HG03342 (cell line): ENCODE results near the gene OR3A1.
"Not testable (repeated sequence)": the region's sequence is repeated elsewhere in the genome, so short reads cannot be mapped to it uniquely, and the experiment has no call there.

Source experiments
- ATAC-seq: cut with Tn5 transposase; IDR thresholded peaks from one replicate; pipeline ENCODE4 v1.9.1; 2021; ENCODE audit warnings: mild to moderate bottlenecking, moderate library complexity; ENCODE audit not compliant: unreplicated experiment

Gene OR3A1, protein sequence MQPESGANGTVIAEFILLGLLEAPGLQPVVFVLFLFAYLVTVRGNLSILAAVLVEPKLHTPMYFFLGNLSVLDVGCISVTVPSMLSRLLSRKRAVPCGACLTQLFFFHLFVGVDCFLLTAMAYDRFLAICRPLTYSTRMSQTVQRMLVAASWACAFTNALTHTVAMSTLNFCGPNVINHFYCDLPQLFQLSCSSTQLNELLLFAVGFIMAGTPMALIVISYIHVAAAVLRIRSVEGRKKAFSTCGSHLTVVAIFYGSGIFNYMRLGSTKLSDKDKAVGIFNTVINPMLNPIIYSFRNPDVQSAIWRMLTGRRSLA

GRCh38 chr17:3298260-3298659 is at the start of gene OR3A1:
TSS of gene OR3A1 (minus strand) at chr17:3298360. CDS start at chr17:3292582, 5,778 bp downstream.
- ATAC-seq = no peak

- not testable (repeated sequence) for ATAC-seq
These were observed 44.6 kb upstream of the OR3A1 start for GRCh38 chr17:3342782-3343181.

- ATAC-seq = no peak
These were observed 37.7 kb upstream of the OR3A1 start for GRCh38 chr17:3335876-3336275.

GRCh38 chr17:3318336-3318735 is 20.2 kb upstream of the OR3A1 start:
- ATAC-seq = no peak

DNA sequence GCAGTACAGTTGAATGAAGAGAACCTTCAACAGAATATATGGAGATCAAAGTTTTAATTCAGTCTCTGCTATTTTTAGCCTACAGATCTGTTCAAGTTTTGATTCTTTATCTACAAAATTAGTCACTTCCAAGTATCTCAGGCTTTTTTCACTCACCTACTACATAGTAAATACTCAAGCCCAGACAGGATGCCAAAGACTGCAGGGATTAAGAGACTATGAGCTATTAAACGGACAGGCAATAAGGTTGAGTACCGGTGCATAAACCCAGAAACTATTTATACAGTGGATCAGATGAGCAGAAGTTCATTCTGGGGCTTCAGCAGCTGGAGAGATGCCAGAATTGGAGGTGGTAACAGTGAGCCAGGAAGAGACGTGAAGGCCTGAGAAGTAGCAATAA is 18.7 kb upstream of the OR3A1 start:
- no peak for ATAC-seq

GRCh38 chr17:3308603-3309002 is 10.4 kb upstream of the OR3A1 start:
- no peak for ATAC-seq

DNA sequence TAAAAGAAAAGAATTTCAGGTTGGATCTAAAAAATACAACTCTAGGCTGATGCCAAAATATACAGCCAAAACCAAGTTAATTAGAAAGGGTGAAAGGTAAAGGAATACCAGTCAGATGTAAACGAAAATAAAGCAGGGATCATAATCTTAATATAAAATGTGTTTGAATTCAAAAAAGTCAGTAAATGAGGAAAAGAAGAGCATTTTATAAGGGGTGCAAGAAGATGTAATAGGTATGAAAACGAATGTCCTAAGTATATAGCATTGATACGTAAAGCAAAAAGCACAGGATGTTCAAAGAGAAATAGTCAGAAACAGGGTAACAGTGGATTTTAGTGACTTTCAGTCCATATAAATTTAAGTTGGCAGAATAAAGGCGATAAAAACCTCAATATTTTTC is 2.5 kb downstream of the OR3A1 start:
- ATAC-seq = no peak

- ATAC-seq = not testable (repeated sequence)
These were observed 4.6 kb downstream of the OR3A1 start for GRCh38 chr17:3293548-3293947.

GRCh38 chr17:3282901-3283300 is 15.3 kb downstream of the OR3A1 start:
- ATAC-seq = no peak

DNA sequence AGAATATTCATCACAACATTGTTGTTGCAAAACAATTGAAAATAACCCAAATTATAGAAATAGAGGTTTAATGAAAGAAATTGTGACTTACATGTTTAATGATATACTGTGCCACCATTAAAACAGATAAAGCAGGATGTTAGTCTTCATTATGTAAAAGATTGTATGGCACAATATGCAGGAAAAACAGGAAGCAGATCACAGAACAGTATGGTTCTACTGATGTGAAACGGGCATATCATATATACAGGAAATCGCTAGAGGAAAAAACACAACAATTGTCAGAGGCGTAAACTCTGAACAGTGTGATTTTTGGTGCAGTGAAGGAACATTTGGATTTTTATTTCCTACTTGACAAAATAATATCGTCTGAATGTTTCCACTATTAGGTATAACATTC is 22.0 kb downstream of the OR3A1 start:
- ATAC-seq = no peak

- ATAC-seq = no peak
These were observed 26.9 kb downstream of the OR3A1 start for GRCh38 chr17:3271072-3271848.

DNA sequence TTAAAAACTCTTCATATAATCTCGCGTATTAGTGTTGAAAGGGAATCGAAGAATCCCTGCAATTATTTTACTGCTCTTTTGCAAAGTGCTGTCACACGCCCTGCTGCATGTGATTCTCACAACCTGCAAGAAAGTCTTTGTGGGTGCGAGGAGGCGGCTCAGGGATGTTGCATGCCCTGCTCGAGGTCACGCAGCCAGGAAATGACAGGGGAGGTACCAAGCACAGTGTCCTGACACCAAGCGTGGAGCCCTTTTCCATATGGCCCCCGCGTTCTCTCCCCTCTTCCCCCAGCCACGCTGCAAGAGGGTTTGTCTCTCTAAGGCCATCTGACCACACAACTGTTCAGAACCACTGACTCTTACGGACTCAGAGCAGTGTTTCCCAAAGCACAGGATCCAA is 37.6 kb downstream of the OR3A1 start:
- no peak for ATAC-seq

DNA sequence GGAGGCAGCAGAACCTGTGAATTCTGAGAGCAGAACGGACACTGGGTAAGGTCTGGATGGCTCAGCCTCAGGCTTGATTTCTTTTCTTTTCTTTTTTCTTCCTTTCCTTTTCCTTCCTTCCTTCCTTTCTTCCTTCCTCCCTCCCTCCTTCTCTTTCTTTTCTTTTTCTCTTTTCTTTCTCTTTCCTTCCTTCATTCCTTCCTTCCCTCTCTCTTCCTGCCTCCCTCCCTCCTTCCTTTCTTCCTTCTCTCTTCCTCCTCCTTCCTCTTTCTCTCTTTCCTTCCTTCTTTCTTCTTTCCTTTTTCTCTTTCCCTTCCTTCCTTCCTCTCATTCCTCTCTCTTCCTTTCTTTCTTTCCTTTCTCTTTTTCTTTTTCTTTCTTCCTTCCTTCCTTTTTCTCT is 38.0 kb downstream of the OR3A1 start:
- no peak for ATAC-seq

DNA sequence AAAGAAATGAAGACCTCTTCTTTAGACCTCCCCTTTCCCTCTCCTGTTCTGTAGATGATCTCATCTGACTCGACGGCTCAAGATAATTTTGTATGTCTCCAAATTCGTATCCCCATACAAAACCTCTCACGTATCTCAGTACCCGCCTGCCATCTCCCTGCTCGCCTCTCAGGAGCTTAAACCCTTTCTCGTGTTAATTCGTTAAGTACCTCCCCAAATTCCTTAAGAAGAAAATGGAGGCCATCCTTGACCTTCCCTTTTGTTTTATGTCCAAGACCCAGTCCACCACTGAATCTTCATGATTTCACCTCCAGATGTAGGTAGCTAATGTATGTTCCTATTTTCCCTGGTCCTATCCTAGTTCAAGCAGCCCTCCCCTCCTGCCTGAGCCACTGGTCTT is 41.6 kb downstream of the OR3A1 start:
- no peak for ATAC-seq

DNA sequence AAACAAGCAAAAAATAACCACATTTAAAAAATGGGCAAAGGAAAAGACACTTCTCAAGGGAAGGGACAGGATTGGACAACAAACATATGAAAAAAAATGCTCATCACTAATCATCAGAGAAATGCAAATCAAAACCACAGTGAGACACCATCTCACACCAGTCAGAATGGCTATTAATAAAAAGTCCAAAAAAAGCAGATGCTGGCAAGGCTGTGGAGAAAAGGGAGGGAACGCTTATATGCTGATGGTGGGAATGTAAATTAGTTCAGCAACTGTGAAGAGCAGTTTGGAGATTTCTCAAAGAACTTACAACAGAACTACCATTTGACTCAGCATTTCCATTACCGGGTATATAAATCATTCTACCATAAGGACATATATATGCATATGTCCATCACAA is 49.1 kb downstream of the OR3A1 start:
- not testable (repeated sequence) for ATAC-seq

DNA sequence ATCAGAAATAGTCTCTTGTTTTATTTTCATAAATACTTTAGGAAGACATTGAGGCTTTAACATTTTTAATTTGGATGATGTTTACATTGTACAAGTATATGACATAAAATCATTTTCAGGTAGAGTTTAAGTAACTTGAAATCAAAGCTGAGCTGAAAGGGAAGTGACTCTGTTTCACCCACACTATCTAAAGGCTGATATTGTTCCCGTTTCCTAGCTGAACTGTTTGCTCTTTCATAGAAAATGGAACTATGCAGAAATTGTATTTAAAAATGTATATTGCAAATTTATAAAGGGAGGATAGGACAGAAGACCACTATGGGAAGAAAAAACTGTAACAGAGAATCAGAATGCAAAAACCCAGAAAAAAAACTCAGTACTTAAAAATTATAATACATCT is 53.3 kb downstream of the OR3A1 start:
- ATAC-seq = not testable (repeated sequence)

GRCh38 chr17:3241044-3241443 is 57.1 kb downstream of the OR3A1 start:
- ATAC-seq = not testable (repeated sequence)
